Measurements from ENCODE around the gene PATZ1. TPM values are rescaled to one million over a fixed set of nuclear protein-coding genes. Genes with fewer than 3 reads are reported as not detected.
"Not testable (repeated sequence)": the region's sequence is repeated elsewhere in the genome, so short reads cannot be mapped to it uniquely, and the experiment has no call there.

The PATZ1 gene
- total RNA-seq, 1 experiment from 2014 or later = 60.5 TPM

- no peaks in the 10 kb centered on the region for H3K27me3 Mint-ChIP-seq (ENCODE audit: low read depth)
- H3K4me1 Mint-ChIP-seq = no peaks in the 10 kb centered on the region
- ChIA-PET CTCF (interaction anchor here (0.6 to 2.2 kb wide), 6 partner anchors 10 to 632 kb away, joined by 3 to 19 read pairs (median 4); partner anchors contain the start of gene PATZ1), POLR2A (interaction anchor here (0.6 to 0.7 kb wide), 3 partner anchors 23 to 153 kb away, joined by 3 to 4 read pairs (median 4); no protein-coding TSS in a partner anchor)
- no peak for TF ChIP-seq TEAD4 (CRISPR knock-in tag; IDR thresholded peaks at IDR 0.05)
- no peak for TF ChIP-seq FOXJ3 (CRISPR knock-in tag; IDR thresholded peaks at IDR 0.05; ENCODE audit: borderline replicate concordance)
- H3K9me3 Mint-ChIP-seq = no peaks in the 10 kb centered on the region
- no peak overlapping the region for H3K27ac Mint-ChIP-seq
- peaks cover 37% of the 10 kb centered on the region for H3K36me3 Mint-ChIP-seq
- H3K4me3 Mint-ChIP-seq = no peak overlapping the region
- ATAC-seq = no peak
- DNase-seq (ENCODE audit: low spot score) = no peak
Measured at GRCh38 chr22:31323578-31324550, 22.3 kb downstream of the PATZ1 start.

- ChIA-PET CTCF (interaction anchor here (1.3 to 1.4 kb wide), 2 partner anchors 8 to 49 kb away, joined by 6 to 15 read pairs; no protein-coding TSS in a partner anchor), POLR2A (no interaction called here)
- no peak for DNase-seq (ENCODE audit: low spot score)
- Mint-ChIP-seq H3K27ac (peak overlapping the region; percentile 6; the same call in 1 of the 2 replicates), H3K4me3 (no peak overlapping the region), H3K36me3 (peaks cover 16% of the 10 kb centered on the region), H3K9me3 (peaks cover 5% of the 10 kb centered on the region), H3K27me3 (ENCODE audit: low read depth) (no peaks in the 10 kb centered on the region; the same call in 1 of the 2 replicates), H3K4me1 (no peaks in the 10 kb centered on the region)
- ATAC-seq = no peak
- no peak for TF ChIP-seq EMX1 (CRISPR knock-in tag; IDR thresholded peaks at IDR 0.05)
- no peak for TF ChIP-seq PREB (CRISPR knock-in tag; IDR thresholded peaks at IDR 0.05; ENCODE audit: borderline replicate concordance)
- TF ChIP-seq NFYB (CRISPR knock-in tag; conservative IDR thresholded peaks at IDR 0.05; ENCODE audit: low read depth) = no peak
- no peak for TF ChIP-seq ZNF671 (CRISPR knock-in tag; IDR thresholded peaks at IDR 0.05)
- no peak for TF ChIP-seq E2F1 (CRISPR knock-in tag; IDR thresholded peaks at IDR 0.05)
- no peak for TF ChIP-seq ZNF512 (CRISPR knock-in tag; IDR thresholded peaks at IDR 0.05; ENCODE audit: borderline replicate concordance)
- TF ChIP-seq ATF1 (CRISPR knock-in tag; IDR thresholded peaks at IDR 0.05) = no peak
- no peak for TF ChIP-seq NR2C2 (CRISPR knock-in tag; IDR thresholded peaks at IDR 0.05)
- no peak for TF ChIP-seq ZNF219 (CRISPR knock-in tag; IDR thresholded peaks at IDR 0.05; ENCODE audit: borderline replicate concordance)
- no peak for TF ChIP-seq RORB (CRISPR knock-in tag; IDR thresholded peaks at IDR 0.05)
- TF ChIP-seq SMAD4 (CRISPR knock-in tag; IDR thresholded peaks at IDR 0.05) = no peak
- no peak for TF ChIP-seq FOXP4 (CRISPR knock-in tag; IDR thresholded peaks at IDR 0.05)
- TF ChIP-seq OVOL2 (CRISPR knock-in tag; IDR thresholded peaks at IDR 0.05; ENCODE audit: borderline replicate concordance) = no peak
Measured at GRCh38 chr22:31321421-31321820, 24.7 kb downstream of the PATZ1 start.

- POLR2A ChIA-PET = interaction anchor here (1.6 kb wide), 1 partner anchor 22 kb away, joined by 6 read pairs; the partner anchor contains the start of gene PIK3IP1
Measured at GRCh38 chr22:31314220-31314619, 31.9 kb downstream of the PATZ1 start.

More at GRCh38 chr22:31314220-31314619, 31.9 kb downstream of the PATZ1 start:
- not testable (repeated sequence) for ATAC-seq; DNase-seq (ENCODE audit: low spot score); H3K36me3 Mint-ChIP-seq; H3K27ac Mint-ChIP-seq; H3K4me3 Mint-ChIP-seq; H3K27me3 Mint-ChIP-seq (ENCODE audit: low read depth); H3K4me1 Mint-ChIP-seq
- peaks cover 27% of the 10 kb centered on the region for H3K9me3 Mint-ChIP-seq
- CTCF ChIA-PET = interaction anchor here (0.9 to 3.1 kb wide), 17 partner anchors 8 to 242 kb away, joined by 3 to 64 read pairs (median 10); partner anchors contain the start of gene PIK3IP1

Measured in WTC11 (cell line).